SU-DHL-6 (cell line): ENCODE measurements around the gene ESAM.

Experiments used
- EZH2phosphoT487 ChIP-seq: fragments of 200-600 bp; sonication (generic), shearing (Covaris generic); conservative IDR thresholded peaks from 2 replicates; pipeline ENCODE4 v1.6.1; 2018; ENCODE audit warnings: mild to moderate bottlenecking, antibody characterized with exemption, low read length, moderate library complexity, mixed read lengths
- TF ChIP-seq, protein P1 (sequence below): fragments of 200-600 bp; sonication (generic); IDR thresholded peaks from one replicate; pipeline ENCODE4 v1.5.1; 2017; ENCODE audit warnings: antibody characterized with exemption, mild to moderate bottlenecking, low read length, moderate library complexity; ENCODE audit not compliant: insufficient read depth, poor library complexity, severe bottlenecking

DNA sequence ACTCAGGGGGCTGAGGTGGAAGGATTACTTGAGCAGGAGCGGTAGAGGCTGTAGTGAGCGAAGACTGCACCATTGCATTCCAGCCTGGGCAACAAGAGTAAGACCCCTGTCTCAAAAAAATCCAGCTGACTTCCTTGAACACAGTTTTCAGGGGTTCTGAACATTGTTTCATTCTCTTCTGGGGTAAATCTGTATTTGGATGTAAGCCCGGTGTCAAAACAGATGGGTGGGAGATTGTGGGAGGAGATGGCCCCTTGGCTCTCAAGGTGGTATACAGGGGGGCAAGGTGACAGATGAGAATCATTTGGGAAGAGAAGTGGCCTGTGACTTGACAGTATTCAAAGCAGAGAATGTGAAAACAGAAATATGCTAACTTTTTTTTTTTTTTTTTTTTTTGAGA, 4.8 kb downstream of the ESAM start:
- TF ChIP-seq EZH2phosphoT487: no peak
- TF ChIP-seq, protein P1, sequence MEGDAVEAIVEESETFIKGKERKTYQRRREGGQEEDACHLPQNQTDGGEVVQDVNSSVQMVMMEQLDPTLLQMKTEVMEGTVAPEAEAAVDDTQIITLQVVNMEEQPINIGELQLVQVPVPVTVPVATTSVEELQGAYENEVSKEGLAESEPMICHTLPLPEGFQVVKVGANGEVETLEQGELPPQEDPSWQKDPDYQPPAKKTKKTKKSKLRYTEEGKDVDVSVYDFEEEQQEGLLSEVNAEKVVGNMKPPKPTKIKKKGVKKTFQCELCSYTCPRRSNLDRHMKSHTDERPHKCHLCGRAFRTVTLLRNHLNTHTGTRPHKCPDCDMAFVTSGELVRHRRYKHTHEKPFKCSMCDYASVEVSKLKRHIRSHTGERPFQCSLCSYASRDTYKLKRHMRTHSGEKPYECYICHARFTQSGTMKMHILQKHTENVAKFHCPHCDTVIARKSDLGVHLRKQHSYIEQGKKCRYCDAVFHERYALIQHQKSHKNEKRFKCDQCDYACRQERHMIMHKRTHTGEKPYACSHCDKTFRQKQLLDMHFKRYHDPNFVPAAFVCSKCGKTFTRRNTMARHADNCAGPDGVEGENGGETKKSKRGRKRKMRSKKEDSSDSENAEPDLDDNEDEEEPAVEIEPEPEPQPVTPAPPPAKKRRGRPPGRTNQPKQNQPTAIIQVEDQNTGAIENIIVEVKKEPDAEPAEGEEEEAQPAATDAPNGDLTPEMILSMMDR: no peak
